Smooth muscle cell of the brain vasculature (primary cell): Measurements from ENCODE around the gene TBX3.

Experiments
- DNase-seq: peaks from one replicate; pipeline ENCODE4 v3.0.0-alpha.2; 2012; ENCODE audit warnings: low read depth, low spot score

The TBX3 gene

DNA sequence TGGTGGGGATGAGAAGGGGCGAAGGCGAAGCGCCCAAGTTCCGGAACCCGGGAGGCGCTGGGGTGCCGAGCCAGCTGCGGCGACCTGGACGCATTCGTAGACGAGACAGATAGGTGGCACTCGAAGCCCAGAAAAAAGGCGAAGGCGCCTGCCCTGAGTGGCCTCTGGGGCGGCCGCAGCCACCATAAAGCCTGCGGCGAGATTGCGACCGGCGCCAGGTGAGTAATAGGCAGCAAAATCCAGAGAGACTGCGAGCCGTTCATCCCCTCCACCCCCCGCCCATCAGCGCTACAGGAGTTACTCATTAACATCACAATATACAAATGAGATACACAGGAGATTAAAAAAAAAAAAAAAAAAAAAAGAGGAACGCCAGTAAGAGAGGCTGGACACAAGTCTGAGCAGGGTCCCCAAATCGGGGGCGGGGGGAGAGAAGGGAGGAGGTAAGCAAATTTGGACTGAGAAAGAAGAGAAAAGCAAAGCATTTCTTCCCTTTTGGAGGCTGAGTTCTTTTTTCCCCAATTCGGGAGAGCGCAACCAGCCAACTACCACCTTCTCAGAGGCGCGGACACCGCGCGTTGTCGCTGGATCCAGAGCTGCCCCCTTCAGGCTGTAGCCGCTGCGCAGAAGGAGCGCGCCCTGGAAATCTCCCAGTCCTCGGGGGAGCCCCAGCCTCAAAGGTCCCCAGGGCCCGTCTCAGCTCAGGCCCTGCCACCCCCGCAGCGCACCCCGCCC lies 15.7 kb downstream of the TBX3 start:
- no peak for DNase-seq

DNA sequence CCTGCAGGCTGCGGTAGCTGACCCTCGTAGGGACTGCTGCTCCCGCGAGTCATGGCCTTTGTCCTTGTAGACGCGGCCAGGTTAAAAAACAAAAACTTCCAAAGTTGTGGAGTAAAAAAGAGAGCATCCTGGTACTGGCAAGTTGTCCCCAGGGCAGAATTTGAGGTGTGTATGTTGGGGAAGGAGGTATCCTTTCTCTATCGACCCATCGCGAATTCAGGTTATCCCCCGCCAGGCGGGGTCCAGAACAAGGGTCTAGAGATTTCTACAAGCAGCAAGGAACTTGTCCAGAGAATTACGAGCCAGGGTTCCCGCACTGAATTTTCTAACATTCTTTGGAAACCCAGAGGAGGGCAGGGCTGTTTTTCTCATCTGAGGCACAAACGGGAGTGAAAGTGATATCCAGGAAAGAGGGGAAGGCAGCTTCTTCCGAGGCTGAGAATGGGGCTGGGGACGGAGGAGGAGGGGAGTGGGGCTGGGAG lies 16.3 kb downstream of the TBX3 start:
- DNase-seq: no peak

DNA sequence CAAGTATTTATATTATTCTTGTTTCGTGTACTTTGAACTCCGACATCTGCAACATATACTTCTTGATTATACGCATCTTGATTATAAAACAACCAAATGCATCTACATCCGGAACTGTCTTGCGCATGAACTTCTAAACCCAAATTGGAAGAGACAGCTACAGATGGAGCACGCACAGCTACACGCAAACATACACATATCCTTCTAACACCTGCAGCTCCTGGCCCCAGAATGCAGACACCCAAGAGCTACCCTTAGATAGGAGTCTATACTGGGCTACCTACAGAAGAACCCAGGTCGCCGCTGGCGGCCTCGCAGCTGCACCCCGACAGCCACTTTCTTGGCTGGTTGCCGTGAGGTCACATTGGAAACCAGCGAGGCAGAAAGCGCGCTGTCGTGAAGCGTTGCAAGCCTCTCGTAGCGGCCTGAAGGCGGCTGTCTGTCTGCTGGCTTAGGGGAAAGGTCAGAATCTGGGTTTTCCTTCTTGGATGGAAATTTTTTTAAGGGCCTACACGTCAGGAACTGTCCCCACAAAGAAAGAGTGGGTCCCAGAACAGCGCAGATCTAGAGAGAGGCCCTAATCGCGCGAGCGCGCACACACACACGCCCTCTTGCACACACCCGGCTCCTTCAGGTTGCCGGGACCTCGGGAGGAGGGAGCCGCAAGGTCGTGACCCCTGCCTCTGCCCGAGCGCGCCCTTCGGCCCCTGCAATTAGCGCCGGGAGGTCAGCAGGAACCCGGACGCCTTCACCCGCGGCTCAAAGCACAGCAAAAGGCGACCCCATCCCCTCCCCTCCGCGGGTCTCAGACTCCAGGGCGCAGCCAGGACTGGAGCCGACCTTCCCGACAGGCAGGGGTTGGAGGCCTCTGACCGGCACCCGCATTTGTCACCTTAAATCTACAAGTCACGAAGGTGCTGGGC lies 17.0 kb downstream of the TBX3 start:
- no peak for DNase-seq

DNA sequence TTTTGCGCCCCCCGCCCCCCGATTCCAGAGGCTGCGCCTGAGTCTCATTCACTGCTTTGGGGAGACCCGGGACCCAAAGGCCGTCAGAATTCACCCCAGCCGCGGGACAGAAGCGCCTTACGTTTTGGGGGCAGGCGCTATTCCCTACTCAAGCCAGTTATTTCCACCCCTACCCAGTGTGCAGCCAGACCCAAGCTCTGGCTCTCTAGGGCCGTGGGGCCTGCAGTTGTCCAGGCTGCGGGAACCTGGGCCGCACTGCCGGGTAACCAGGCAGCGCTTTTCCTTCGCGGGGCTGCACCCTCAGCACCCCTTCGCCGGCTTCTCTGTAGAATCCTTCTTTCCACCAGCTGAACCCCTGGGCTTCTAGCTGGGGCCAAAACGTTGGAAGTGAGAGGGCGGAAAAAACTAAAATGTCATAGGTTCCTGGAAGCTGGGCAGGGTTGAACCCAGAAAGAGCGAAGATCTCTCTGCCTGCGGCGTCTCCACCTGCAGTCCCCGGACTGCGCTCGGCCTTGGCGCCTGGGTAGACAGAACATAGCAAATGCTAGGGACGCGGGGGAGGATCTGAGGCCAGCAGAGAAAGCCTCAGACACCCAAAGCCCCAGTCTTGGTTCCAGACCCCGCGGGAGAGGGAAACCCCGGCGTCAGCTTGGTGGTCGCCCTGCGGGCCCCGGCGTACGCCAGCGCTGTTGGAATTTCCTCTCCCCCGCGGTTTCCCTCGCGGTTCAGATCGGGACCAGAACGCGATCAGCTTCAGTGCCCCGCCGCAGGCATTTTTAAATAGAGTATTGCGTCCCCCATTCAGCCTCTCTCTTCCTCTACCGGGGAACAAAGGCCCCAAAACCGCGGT lies 18.3 kb downstream of the TBX3 start:
- no peak for DNase-seq

DNA sequence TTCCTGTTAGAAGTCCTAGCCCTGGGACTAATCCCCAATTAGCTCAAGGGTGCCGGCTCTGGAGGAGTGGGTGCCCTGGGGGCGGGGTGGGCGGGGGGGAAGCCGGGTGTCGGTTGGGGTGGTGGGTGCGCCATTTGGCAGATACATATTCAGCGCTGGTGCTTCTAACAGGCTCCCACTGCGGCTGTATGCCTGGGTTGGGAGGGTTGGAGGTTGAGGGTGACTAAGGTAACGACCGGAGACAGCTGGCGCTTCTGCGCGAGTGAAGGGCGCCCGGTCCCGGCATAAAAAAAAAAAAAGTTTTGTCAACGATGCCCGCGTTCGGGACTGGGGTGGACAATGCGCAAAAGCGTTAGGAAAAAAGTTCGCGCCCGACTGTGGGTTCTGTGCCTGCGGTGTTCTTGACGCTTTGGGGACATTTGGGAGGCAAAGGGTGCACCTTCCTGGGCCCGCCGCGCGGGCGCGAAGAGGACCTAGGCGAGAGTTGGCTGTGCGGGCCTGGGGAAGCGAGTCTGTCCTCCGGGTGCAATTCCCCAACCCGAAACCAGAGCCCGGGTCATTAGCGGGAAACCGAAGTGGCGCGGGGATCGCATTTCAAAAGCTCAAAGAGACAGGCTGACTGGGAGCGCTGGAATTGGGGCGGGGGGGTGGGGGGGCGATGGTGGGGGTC lies 19.2 kb downstream of the TBX3 start:
- no peak for DNase-seq

DNA sequence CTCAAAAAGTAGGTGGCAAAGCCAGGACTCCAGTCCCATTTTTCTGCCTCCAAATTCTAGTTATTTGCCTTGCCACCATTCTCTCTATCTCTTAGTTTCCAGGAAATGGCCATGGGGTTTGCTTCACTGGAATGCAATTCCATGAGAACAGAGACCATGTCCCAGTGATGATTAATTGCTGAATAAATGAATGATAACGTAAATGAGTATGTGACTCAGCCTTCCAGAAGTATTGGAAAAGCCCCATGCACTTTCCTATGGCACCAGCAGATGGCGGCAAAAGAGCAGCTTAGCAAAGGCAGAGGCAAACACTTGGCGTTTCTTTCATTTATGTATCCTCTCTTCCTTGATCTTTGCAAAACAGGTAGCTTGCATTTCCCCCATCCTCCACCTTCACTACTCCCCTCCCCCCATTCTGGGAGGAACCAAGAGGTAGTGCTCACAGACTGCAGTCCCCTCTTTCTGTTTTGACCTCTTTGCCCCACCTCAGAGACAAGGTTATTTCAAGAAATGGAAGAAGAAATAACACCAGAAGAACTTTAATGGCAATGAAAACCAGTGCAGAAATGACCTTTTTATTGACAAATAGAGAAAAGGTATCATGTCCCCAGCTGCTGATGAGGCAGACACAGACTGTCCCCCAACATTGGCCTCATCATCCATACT lies 21.3 kb downstream of the TBX3 start:
- no peak for DNase-seq

DNA sequence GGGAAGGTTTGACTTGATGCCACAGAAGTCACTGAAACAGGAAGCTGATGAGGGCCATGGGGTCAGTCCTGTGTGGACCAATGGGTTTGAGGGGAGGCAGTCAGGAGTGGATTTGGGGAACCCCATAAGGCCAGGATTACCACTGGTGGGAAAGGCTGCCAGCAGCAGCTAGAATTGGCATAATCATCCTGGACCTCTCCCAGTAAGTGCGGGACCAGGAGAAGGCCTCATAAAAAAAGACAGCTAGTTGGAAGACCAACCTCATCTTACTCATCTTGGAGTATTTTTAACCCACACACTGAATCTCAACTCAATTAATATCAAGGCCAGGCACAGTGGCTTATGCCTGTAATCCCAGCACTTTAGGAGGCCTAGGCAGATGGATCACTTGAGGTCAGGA lies 22.7 kb downstream of the TBX3 start:
- DNase-seq: no peak

DNA sequence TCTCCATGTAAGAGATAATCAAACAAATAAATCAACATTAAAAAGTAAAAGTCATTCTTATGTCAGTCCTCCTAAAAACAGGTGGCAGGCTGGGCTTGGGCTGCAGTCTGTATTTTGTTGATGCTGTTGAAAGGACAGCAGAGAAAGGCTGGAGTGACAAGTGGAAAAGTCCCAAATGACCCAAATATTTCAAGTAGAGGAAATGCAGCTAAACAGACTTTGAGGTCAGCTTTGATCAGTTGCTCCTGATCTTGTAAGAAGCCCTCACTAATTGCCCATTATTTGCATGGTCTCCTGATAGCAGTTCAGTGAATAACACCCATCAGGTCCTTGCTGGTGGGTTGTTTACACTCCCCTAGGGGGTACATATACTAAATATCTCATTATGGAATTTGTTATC lies 24.9 kb downstream of the TBX3 start:
- DNase-seq: no peak

DNA sequence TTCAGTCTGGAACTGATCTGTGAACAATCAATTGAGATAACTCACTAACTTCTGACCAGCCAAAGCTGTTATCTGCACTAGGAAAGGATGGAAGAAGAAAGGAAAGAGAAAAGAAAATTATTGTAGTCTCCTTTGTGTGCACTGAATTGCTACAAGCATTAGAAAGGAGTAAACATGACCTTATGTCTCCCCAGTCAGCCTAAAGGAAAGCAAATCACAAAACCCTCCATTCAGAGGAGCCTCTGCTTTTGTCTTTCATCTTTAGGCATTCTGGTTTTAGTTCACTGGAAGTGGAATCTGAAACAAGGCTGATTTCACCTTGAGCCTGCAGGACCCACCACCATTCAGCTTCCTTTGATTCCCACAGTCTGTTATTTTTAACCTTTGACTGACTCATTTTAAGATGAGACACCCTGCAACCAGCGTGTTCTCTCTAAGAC lies 26.0 kb downstream of the TBX3 start:
- DNase-seq: no peak

DNA sequence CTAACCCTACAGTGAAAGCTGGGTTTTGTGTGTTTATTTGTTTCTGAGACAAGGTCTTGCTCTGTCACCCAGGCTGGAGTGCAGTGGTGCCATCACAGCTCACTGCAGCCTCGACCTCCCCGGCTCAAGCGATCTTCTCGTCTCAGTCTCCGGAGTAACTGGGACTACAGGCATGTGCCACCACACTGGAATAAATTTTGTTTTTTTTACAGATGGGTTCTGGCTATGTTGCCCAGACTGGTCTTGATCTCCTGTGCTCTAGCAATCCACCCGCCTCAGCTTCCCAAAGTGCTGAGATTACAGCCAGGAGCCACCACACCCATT lies 26.4 kb downstream of the TBX3 start:
- no peak for DNase-seq

DNA sequence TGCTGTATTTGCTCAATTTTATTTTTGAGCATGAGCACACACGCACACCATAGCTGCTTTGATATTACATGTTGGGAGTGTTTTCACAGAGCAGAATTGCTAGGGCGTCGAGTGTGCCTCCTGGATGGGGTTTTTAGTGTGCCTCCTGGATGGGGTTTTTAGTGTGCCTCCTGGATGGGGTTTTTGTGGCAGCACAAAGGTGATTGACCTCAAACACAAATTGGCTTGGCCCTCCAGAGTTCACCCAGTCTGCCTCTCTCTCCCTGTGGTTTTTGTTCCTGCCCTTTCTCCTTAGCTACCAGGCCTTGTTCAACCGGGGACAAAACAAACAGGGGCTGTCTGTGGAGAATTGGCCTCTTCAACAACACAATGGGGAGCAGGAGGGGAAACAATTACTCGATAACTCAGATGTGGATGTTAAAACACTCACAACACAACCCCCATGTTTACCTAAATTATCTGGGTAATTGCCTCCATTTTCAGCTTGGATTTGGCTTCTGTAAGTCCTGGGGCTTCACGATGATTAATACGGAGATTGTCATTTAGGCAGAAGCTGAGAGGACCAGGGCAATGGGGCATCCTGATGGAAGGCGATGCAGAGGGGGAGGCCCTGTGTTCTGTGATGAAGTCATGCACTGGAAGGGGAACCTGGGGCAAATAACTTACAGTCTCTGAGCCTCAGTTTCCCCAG lies 26.9 kb downstream of the TBX3 start:
- DNase-seq: no peak

DNA sequence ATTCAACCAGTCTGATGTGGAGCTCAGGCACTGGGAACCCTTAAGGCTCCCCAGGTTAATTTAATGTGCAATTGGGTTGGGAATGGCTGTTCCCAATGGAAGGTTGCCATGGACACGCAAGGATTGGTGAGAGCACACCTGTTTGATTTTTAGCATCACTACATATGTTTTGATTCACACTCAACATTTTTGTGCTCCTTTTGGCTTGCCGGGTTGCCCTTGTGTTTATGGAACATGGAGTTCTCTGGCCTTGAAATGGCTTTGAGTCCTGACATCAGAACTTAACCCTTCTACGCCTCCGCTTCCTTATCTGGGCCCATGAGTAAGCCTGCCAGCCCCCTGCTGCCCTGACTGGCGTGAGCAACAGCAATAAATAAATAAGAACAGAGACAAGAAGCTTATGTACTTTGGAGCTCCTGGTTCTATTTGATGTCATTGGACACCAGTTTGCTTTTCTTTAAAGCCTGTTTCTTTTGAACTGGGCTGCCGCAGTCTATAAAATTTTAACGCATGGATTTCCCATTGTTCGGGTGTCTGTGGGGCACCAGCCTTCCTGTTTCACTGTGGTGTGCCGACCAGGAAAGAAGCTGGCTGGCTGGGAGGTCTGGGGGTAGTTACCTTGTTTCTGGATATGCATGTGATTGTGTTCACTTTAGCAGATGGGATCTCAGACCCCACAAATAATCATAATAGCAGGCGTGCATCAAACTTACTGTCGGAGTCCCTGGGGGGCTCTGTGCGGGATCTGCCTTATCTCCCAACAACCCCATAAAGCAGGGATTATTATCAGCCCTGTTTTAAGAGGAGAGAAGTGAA lies 27.8 kb downstream of the TBX3 start:
- DNase-seq: peak; percentile 86

DNA sequence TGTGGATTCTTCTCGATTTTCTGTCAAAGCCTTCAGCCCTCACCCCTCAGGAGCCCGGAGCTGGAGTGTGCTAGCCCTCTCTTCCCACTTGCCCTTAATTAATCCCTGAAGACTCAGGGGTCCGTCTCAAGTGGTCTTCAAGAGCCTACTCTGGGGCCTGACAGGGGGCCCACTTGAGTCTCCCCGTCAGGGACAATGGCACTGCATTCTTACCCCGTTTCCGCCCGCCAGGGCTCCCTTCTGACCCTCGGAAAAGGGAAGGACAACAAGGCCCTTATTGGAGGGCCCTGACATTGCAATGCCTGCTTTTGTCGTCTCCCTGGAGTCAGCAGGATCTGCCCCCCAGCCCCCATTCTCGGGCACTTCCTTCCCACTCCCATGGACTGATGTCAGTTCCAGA lies 34.4 kb downstream of the TBX3 start:
- DNase-seq: no peak

DNA sequence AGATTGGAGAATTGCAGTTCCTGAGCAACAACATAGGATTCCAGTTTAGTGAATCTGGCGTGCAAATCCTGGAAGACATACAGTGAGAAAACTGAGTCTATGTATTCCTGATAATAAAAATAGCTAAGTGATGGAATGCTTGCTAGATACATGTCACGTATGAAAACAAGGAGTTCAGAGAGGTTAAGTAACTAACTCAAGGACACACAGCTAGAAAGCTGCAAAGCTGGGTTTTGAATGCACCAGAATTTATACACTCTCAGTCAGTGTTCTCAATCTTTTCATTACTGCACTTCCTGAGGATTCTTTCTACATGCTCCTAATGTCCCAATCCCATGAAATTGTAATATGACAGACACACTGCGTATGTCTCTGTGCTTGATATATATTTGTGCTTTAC lies 35.3 kb downstream of the TBX3 start:
- no peak for DNase-seq

DNA sequence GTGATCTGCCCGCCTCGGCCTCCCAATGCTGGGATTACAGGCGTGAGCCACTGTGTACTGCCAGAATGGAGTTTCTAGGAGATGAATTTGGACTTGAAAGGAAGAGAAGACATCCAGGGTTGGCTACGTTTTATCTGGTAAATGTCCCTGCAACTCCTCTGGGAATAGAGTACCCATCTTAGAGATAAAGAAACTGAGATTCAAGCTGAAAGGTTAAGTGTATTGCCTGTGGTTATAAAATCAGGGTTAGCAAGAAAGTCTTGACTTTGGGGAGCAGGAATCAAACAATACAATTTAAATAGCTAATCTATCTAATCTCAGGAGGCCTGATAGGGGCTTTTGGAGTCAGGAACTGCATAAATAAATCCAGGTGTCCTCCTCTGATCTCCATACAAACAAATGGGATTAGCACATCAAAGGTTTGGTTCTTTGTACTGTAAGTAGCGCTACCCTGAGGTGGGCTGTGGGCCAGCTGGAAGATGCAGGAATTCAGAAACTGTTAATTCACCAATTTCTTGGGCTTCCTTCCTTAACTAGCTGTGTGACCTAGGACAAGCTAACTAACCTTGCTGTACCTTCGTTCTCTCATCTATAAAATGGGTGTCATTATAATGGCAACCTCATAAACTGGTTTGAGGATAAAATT lies 45.1 kb downstream of the TBX3 start:
- no peak for DNase-seq

DNA sequence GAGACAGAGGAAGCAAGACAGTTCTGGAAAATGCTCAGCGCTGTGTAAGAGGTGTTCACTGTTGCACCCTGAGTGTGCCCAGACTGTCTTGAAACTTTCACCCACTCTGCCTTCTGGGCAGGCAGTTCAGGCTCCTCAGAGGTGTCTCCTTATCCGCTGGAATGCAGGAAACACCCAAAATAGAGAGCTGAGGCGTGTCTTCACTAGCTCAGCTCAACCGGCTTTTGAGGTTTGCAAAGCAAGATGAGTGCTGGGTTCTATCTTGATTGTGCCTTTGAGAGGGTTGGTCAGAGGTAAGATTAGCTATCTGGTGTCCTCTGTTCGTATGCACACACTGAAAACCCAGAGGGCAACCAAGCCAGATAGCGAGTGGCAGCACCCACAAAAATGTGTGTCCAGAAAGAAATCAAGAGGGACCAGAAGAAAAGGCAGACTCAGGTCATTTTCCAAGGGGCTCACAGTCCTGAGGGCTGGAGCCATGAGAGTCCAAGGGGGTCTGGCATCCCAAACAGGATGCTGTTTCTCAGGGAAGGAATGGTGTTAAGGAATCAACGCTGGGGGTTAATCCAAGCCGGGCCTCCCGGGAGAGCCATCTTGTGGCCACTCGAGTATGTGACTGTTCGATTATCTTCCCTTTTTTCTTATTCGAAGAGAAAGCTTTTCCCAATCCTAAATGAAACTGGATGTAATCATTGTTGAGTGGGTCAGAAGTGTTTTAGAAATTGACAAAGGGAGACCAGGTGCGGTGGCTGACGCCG lies 47.1 kb downstream of the TBX3 start:
- no peak for DNase-seq

DNA sequence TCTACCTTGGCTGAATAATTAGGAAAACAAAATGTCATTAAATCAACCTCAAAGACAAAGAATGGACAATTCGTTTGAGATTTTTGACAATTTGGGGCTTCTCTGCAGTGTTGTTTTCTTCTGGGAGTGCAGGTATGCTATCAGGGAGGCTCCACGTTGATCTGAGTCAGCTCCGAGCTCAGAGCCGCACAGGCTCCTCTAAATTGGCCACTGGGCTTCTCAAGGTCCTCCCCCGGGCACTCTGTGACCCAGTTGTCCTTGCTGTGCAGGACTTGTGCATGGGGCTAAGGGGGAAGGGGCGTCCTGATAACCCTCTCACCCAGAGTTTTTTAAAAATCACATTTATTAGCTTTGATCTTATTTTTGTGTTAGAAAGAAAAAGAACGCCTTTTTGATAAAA lies 52.7 kb downstream of the TBX3 start:
- DNase-seq: no peak

DNA sequence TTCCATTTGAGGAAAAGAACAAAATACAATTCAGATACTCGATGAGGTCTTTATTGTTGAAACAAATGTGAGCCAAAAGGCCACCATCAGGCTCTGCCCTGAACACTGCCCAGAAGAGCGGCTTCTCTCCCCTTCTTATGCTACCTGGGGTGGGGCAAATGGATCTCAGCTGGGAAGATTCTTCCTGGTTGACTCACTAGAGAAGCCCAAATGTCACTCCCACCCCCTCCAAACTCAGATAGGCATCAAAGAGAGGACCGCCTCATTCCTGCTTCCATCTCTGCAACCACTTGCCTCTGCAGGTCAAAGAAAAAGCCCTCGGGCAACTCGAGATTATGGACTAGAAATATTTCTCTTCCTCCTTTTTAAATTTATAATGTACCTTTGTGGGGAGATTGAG lies 55.8 kb downstream of the TBX3 start:
- no peak for DNase-seq
